ENCODE measurements around the gene ACRBP. TPM values are rescaled to one million over a fixed set of nuclear protein-coding genes. Genes with fewer than 3 reads are reported as not detected.

Gene ACRBP
- total RNA-seq, 1 donor from 2014 or later: 10.6 TPM

DNA sequence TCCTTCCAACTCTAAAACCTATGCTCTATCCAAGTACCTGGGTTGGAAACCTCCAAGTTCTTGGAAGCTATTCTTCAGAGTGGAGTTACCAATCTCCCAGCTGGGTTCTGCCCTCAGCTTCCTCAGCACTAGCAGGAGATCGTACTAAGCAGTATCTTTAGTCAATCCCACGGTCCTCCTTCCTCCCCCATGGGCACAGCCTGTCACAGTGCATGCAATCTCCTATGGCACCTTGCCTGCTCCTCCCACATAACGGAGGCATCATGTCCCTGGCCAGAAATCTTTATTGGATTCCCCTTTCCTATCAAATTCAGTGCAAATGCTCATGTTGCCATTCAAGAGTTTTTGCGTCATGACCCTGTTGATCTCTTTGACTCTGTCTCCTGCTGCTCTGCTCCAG lies 6.1 kb downstream of the ACRBP start:
- intact Hi-C loops (cut with DNase I): no loop called here
- Histone ChIP-seq H3K36me3 (no peaks in the 10 kb centered on the region), H3K27me3 (no peaks in the 10 kb centered on the region), H3K4me1 (no peaks in the 10 kb centered on the region), H3K9me3 (no peaks in the 10 kb centered on the region), H3K27ac (no peak overlapping the region), H3K4me3 (no peak overlapping the region)
- no peak for TF ChIP-seq CTCF (IDR thresholded peaks at IDR 0.05)
- no peak for DNase-seq (ENCODE audit: low spot score in 2 of 2)

DNA sequence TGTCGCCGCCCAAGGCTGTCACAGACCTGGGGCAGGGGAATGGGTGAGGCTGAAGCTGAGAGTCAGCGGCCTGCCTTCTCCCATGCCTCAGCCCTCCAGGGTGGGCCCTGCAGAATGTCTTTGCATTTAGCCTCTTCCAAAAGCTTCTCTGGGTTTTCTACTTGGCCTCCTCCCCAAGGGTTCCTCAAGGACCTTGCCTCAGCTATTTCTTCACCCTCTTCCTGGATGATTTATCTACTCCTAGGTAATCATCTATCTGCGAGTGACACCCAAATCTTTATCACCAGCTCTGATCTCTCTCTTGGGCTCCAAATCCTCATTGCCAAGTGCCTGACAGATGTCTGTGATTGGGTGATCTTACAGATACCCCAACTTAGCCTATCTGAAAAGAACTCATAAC lies 6.7 kb downstream of the ACRBP start:
- H3K4me3 ChIP-seq: no peak overlapping the region
- H3K36me3 ChIP-seq: no peaks in the 10 kb centered on the region
- H3K4me1 ChIP-seq: no peaks in the 10 kb centered on the region
- H3K27me3 ChIP-seq: no peaks in the 10 kb centered on the region
- no peak for TF ChIP-seq CTCF (IDR thresholded peaks at IDR 0.05)
- no peak overlapping the region for H3K27ac ChIP-seq
- no peak for DNase-seq (ENCODE audit: low spot score in 2 of 2)
- intact Hi-C loops (cut with DNase I): no loop called here
- H3K9me3 ChIP-seq: no peaks in the 10 kb centered on the region

- TF ChIP-seq CTCF (IDR thresholded peaks at IDR 0.05): no peak
- no peaks in the 10 kb centered on the region for H3K9me3 ChIP-seq
- DNase-seq (ENCODE audit: low spot score in 2 of 2): no peak
- H3K27me3 ChIP-seq: no peaks in the 10 kb centered on the region
- no peaks in the 10 kb centered on the region for H3K36me3 ChIP-seq
- intact Hi-C loops (cut with DNase I): no loop called here
- no peak overlapping the region for H3K27ac ChIP-seq
- no peaks in the 10 kb centered on the region for H3K4me1 ChIP-seq
- no peak overlapping the region for H3K4me3 ChIP-seq
These were observed 8.0 kb downstream of the ACRBP start for GRCh38 chr12:6639151-6639801.

GRCh38 chr12:6638305-6638704 lies 8.9 kb downstream of the ACRBP start:
- no peak overlapping the region for H3K4me3 ChIP-seq
- TF ChIP-seq CTCF (IDR thresholded peaks at IDR 0.05): no peak
- no peak overlapping the region for H3K27ac ChIP-seq
- no peaks in the 10 kb centered on the region for H3K27me3 ChIP-seq
- no peaks in the 10 kb centered on the region for H3K36me3 ChIP-seq
- DNase-seq (ENCODE audit: low spot score in 2 of 2): no peak
- intact Hi-C loops (cut with DNase I): no loop called here
- no peaks in the 10 kb centered on the region for H3K4me1 ChIP-seq
- no peaks in the 10 kb centered on the region for H3K9me3 ChIP-seq

GRCh38 chr12:6635856-6636531 lies 11.2 kb downstream of the ACRBP start, which contains the start of gene LPAR5:
LPAR5 (minus strand) TSS chr12:6635959; CDS start chr12:6621248, 14,711 bp downstream.
- H3K9me3 ChIP-seq: no peaks in the 10 kb centered on the region
- no peak for DNase-seq (ENCODE audit: low spot score in 2 of 2)
- no peak for TF ChIP-seq CTCF (IDR thresholded peaks at IDR 0.05)
- no peaks in the 10 kb centered on the region for H3K4me1 ChIP-seq
- intact Hi-C loops (cut with DNase I): no loop called here
- H3K27me3 ChIP-seq: no peaks in the 10 kb centered on the region
- H3K4me3 ChIP-seq: no peak within 1 kb of the TSS
- H3K27ac ChIP-seq: peak within 1 kb of the TSS in 1 of 2 donors; percentile 10
- H3K36me3 ChIP-seq: no peaks in the 10 kb centered on the region
